ENCODE data around the gene AGTRAP. TPM values are rescaled to one million over a fixed set of nuclear protein-coding genes. Genes with fewer than 3 reads are reported as not detected.

Gene AGTRAP
- total RNA-seq, 1 experiment from 2014 or later = 30.4 TPM

- Mint-ChIP-seq H3K4me3 (ENCODE audit: low read depth, unreplicated experiment) (no peak overlapping the region), H3K4me1 (ENCODE audit: low read depth, unreplicated experiment) (no peaks in the 10 kb centered on the region), H3K36me3 (ENCODE audit: insufficient read depth, unreplicated experiment) (peaks cover 2% of the 10 kb centered on the region), H3K27ac (ENCODE audit: unreplicated experiment) (no peak overlapping the region), H3K9me3 (ENCODE audit: low read depth, unreplicated experiment) (no peaks in the 10 kb centered on the region), H3K27me3 (ENCODE audit: unreplicated experiment) (no peaks in the 10 kb centered on the region)
- no peak for DNase-seq
- intact Hi-C loops (cut with micrococcal nuclease; ENCODE audit: unreplicated experiment) = no loop called here
- no peak for TF ChIP-seq CTCF (IDR thresholded peaks at IDR 0.05; ENCODE audit: unreplicated experiment)
- CTCF ChIA-PET = no interaction called here
- BruUV-seq (replicated peaks) = no TSS peak
These were observed 6.1 kb downstream of the AGTRAP start for GRCh38 chr1:11741919-11742558.

- Mint-ChIP-seq H3K27me3 (ENCODE audit: unreplicated experiment) (no peaks in the 10 kb centered on the region), H3K4me1 (ENCODE audit: low read depth, unreplicated experiment) (no peaks in the 10 kb centered on the region), H3K4me3 (ENCODE audit: low read depth, unreplicated experiment) (no peak overlapping the region), H3K27ac (ENCODE audit: unreplicated experiment) (no peak overlapping the region), H3K36me3 (ENCODE audit: insufficient read depth, unreplicated experiment) (peaks cover 5% of the 10 kb centered on the region), H3K9me3 (ENCODE audit: low read depth, unreplicated experiment) (no peaks in the 10 kb centered on the region)
- DNase-seq = no peak
- CTCF ChIA-PET = no interaction called here
- TF ChIP-seq CTCF (IDR thresholded peaks at IDR 0.05; ENCODE audit: unreplicated experiment) = no peak
- intact Hi-C loops (cut with micrococcal nuclease; ENCODE audit: unreplicated experiment) = no loop called here
- BruUV-seq (replicated peaks) = no TSS peak
These were observed 8.4 kb downstream of the AGTRAP start for GRCh38 chr1:11744287-11744686.

GRCh38 chr1:11746092-11746491, 10.2 kb downstream of the AGTRAP start:
- Mint-ChIP-seq H3K27me3 (ENCODE audit: unreplicated experiment) (no peaks in the 10 kb centered on the region), H3K4me1 (ENCODE audit: low read depth, unreplicated experiment) (no peaks in the 10 kb centered on the region), H3K36me3 (ENCODE audit: insufficient read depth, unreplicated experiment) (peaks cover 6% of the 10 kb centered on the region), H3K27ac (ENCODE audit: unreplicated experiment) (no peak overlapping the region), H3K4me3 (ENCODE audit: low read depth, unreplicated experiment) (no peak overlapping the region), H3K9me3 (ENCODE audit: low read depth, unreplicated experiment) (no peaks in the 10 kb centered on the region)
- DNase-seq = no peak
- BruUV-seq (replicated peaks) = no TSS peak
- TF ChIP-seq CTCF (IDR thresholded peaks at IDR 0.05; ENCODE audit: unreplicated experiment) = no peak
- intact Hi-C loops (cut with micrococcal nuclease; ENCODE audit: unreplicated experiment) = no loop called here
- CTCF ChIA-PET = no interaction called here

GRCh38 chr1:11746795-11747487, 11.0 kb downstream of the AGTRAP start:
- H3K4me1 Mint-ChIP-seq (ENCODE audit: low read depth, unreplicated experiment) = no peaks in the 10 kb centered on the region
- H3K36me3 Mint-ChIP-seq (ENCODE audit: insufficient read depth, unreplicated experiment) = peaks cover 6% of the 10 kb centered on the region
- H3K27ac Mint-ChIP-seq (ENCODE audit: unreplicated experiment) = no peak overlapping the region
- H3K4me3 Mint-ChIP-seq (ENCODE audit: low read depth, unreplicated experiment) = no peak overlapping the region
- DNase-seq = no peak
- intact Hi-C loops (cut with micrococcal nuclease; ENCODE audit: unreplicated experiment) = no loop called here
- BruUV-seq (replicated peaks) = no TSS peak
- no peaks in the 10 kb centered on the region for H3K9me3 Mint-ChIP-seq (ENCODE audit: low read depth, unreplicated experiment)
- H3K27me3 Mint-ChIP-seq (ENCODE audit: unreplicated experiment) = no peaks in the 10 kb centered on the region
- no peak for TF ChIP-seq CTCF (IDR thresholded peaks at IDR 0.05; ENCODE audit: unreplicated experiment)
- CTCF ChIA-PET = no interaction called here
